T-helper 2 cell treated with Interferon-gamma antibody and Interleukin-4, amounts not matched to agents 100 ng/mL and 5 ng/mL, for 36 hours (primary cell): ENCODE data around the gene SCYL1. TPM values are rescaled to one million over a fixed set of nuclear protein-coding genes. Genes with fewer than 3 reads are reported as not detected.

Experiments used
- intact Hi-C: fragments of 100-400 bp; cut with micrococcal nuclease; formaldehyde crosslinking; loops from one replicate; pipeline ENCODE4 v1.15.1; 2023
- total RNA-seq: library from RNA; stranded (reverse); gene quantifications from 2 replicates; pipeline ENCODE4 v1.2.3, GENCODE V29; 2022

Gene SCYL1
- 63.6 and 64.6 TPM in 2 replicates for total RNA-seq

GRCh38 chr11:65524741-65525545, at the start of gene SCYL1:
Gene SCYL1 (plus strand): TSS chr11:65525083. CDS start chr11:65525154, 71 bp downstream.
- intact Hi-C loops, result loop anchor here (2.0 kb wide), 1 partner anchor 16 kb away; no protein-coding TSS in a partner anchor

DNA sequence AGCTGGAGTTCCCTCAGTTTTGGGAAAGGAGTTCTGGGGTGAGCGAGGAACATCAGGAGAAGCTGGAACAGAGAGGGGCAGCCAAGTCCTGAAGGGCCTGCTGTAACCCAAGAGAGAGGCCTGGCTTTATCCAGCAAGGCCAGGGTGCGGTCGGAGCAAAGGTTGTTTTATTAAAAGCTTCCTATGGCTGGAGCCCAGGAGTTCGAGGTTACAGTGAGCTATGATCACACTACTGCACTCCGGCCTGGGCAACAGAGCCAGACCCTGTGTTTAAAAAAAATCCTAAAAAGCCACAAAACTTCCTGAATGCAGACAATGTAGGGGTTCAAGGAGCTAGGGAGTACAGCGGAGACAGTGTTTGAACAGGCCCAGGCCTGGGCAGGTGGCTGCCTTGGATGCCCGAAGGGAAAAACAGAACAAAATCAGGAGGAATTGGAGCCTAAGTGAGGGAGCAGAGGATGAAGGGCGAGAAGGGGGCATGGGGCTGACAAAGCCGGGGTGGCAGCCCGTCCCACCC, 48.2 kb upstream of the SCYL1 start:
- intact Hi-C loops, result loop anchor here (1.0 to 2.0 kb wide), 3 partner anchors 21 to 60 kb away; no protein-coding TSS in a partner anchor

DNA sequence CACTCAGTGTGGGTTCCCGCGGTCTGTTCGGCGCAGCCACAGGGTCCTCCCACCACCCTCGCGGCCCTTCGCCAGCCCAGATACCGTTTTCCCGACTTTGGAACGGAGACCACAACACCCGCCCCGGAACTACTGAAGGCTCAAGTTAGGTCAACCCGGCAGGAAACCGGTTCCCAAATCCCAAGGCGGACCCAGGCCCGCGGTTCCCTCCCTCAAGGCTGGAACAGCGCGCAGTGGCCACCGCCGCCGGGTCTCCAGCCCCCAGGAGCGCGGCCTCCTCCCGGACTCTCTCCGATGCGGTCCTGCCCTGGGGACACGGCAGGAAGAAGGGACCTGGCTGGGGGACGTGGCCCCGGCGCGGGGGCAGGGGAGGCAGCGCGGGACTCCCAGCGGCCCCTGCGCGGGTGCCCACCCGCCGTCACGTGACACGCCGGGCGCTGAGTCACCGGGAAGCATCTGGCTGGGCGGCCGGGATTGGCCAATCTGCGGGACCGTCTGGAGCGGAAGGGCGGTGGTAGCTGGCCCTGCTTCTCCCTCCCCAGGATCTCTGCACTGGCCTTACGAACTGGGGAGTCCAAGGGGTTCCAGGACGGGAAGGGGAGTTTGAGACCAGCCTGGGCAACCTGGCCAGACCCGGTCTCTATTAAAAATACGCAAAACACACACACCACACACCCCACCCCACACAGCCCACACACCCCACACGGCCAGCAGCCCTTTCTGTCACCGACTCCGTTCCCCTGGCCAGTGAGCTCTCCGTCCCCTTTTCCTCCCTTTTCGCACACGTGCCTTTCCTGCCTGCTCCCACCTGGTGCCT, 47.5 kb upstream of the SCYL1 start:
- intact Hi-C loops, result loop anchor here (1.0 to 2.0 kb wide), 3 partner anchors 20 to 61 kb away; no protein-coding TSS in a partner anchor

DNA sequence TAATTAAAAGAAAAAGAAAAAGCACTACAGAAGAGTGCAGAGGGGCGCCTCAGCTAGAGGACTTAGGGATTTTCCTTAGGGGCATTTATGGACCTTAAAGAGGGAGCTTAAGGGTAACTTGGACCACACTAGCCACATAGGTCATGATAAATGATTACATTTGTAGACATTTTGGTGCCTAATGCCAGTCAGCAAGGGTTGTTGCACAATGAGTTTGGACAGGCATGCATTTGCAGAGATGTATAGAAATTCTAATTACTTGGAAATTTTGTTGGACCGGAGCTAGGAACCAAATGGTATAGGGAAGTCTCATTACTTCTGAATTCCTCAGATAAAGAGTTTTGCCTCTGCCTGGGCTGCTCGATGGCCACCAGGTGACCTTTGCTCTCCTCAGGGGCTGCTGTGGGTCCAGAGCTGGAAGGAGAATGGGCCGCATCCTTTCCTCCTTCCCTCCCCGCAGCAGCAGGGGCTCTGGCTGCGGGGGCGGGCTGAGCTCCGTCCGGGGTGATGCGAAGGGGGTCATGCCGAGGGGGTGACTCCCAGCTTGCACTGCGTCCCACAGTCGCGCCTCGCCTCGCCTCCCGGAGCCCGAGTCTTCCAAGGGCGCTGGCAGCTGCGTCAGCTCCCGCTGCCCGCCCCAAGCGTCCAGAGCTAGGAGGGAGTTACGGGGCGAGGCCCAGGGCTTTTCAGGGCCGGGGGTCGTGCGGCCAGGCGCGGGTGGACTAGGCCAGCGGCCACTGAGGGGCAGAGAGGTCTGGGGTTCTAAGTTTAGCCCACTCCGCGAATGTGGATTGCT, 46.3 kb upstream of the SCYL1 start:
- intact Hi-C loops, result no loop called here

DNA sequence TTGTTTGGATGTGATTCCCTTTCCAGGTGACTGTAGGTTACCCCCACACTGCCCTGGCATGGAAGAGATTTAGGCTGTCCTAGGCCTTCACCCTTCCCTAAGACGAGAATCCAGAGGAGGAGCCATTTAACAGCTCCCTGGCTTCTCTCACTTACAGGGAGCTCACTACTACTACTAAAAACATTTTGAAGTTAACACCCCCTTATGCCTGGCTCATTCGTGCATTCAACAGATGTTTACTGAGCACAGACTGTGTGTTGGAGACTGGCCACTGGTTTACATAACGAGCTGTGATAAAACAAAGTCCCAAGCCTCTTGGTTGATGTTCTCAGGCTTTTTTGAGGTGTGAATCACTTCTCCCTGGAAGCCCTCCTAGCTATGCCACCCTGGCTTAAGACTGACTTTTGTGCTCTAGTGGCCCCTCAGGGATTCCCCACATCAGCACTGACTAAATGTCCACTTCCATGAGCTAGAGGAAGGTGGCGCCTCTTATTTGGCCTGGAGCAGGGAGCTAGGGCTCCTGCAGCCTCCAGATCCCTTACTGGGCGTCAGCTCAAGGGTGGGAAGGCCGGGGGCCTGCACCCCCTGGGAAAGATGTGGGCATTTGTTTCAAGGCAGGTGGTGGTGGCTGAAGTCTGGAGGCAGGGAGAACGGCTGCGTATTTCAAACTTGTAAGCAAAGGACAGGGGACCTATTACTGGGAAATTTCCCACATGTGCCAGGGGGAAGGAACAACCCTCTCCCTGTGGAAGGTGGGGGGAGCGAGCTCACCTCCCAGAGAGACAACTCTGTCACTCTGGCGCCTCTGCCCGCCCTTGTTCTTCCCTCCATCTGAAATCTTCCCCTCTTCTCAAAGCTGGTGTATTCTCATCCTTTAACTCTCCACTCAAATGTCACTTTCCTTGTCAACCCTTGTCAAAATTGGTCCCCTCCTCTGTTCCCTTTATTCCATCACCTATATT, 45.4 kb upstream of the SCYL1 start:
- intact Hi-C loops, result no loop called here

GRCh38 chr11:65482306-65482850, 42.5 kb upstream of the SCYL1 start:
- intact Hi-C loops, result no loop called here

DNA sequence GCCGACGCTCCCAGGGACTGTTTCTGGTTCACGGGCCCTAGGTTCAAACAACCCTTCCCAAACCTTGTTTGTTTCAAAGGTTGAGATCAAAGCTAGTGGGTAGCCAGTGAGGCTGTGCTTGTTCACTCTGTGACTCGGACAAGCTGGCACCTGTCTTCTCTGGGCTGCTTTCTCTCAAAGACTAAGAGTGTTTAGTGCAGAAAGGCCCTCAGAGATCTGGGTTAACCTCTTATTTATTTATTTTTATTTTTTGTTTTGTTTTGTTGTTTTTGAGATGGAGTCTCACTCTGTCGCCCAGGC, 39.0 kb upstream of the SCYL1 start:
- intact Hi-C loops, result no loop called here

GRCh38 chr11:65486570-65487466, 38.1 kb upstream of the SCYL1 start:
- intact Hi-C loops, result no loop called here

DNA sequence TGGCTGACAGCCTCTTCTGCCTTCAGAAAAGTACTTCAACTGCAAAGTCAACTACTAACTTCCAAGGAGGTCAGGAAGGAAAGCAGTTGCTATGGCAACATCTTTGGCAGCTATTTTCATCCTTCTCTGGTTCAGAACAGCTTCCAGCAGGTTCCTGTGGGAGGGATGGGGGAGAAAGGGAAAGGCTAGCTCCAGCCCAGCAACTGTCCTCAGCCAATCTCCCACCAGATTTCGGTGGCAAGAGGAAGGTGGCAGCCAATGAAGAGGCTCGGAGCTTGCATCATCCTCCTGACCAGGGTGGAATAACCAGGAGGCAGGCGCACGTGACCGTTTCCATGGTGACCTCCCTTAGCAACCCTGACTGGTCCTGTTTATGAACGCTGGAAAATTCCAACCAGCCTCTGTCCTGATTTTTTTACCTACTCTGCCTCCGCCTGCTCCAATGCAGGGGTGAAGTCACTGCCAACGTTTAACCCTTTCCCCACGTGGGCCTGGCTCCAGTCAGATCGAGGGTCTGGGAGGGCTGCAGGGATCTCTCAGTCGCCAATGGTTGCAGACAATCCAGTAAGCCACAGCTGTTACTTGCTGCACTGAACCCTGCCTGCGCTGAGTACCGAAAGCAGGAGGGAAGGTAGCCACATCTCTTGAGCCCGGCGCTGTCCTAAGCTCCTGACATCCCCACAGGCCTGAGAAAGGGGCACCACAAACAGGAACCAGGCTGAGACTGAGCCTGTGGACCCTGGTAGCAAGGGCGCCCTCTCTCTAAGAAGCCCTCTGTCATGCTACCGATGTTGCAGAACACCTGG, 37.2 kb upstream of the SCYL1 start:
- intact Hi-C loops, result no loop called here

DNA sequence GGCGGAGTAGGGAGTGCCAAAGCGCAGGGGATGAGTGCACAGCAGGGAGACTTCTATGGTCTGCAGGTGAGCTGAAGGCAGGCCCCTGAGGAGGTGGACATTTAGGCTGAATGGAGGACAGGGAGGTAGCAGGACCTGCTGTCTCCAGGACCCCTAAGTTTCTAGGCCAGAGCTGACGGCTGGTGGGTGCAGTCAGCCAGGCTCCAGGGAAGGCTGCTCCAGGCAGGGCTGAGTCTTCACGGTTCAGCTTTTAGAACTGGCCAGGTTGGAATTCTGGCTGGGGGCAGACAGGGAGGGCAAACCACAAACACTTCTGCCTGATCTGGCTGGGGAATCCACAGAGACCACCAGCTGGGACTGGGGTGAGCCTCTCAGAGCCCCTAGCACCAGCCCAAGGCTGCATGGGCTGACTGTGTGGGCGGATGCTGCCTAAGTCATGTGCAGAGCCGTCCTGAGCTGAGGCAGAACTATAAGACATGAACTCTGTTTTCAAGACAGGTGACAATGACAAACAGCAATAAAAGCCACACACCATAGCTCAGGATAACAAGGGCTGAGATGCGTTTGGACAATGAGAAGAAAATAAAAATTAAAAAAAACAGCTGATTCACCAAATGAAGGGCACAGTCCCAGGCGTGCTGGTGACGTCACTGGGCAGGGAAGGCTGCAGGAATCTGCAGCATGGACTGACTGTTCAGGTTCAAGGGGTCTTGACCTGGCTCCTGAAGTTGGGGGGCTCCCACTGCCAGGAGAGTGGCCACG, 36.4 kb upstream of the SCYL1 start:
- intact Hi-C loops, result no loop called here

DNA sequence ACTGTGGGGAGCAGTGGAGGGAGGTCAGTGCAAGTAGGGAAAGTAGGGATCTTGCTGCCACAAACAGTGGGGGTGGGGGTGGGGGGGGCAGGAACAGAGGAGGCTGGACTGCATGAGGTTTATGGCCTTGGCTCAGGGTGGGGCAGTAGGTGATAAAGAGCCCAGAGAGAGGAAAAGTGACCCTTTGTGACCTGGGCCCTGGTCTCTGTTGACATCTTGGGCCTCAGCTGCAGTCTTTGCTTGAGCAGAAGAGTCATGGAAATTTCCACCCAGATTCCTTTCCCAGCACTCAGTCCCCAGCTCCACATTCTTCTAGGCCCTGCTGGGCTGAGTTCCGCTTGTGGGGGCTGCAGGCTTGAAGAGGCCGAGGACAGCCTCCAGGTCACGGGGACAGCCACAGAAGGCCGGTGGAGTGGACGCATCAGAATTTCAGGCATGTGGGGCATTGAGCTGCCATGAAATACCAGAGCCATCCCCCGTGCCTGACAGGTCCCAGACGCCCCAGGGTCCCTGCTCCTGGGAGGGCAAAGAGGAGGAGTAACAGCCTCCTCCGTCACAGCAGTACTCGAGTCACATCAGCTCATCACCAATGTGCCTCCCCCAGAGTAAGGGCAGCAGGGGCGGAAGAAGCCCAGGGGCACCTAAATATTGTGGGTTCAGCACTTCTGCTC, 35.7 kb upstream of the SCYL1 start:
- intact Hi-C loops, result no loop called here

DNA sequence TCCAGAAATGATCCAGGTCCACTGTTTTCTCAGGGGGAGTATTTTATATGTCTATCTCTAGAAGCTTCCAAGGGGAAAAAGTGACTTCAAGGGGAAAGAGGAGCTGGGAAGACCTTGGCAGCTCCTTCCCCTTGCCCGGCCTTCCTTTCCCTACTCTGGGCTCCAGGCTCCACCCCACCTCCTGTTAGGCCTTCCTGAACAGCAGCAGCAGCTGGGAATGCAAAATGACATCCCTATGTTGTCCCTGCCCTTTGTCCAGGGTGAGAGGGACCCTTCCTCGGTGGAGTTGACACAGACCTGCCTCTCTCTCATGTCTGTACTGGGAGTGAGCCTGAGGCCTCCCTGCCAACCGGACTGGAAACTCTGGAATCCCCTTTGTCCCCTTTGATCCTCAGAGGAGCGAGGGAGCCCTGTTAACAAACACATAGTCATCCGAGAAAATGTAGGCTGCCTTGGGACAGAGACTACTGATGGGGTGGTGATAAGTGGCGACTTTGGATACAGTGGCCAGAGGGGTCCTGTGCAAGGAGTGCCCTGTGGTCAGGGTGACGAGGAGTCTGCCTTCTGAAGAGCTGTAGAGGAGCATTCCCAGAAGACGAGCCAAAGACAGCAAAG, 35.1 kb upstream of the SCYL1 start:
- intact Hi-C loops, result no loop called here

DNA sequence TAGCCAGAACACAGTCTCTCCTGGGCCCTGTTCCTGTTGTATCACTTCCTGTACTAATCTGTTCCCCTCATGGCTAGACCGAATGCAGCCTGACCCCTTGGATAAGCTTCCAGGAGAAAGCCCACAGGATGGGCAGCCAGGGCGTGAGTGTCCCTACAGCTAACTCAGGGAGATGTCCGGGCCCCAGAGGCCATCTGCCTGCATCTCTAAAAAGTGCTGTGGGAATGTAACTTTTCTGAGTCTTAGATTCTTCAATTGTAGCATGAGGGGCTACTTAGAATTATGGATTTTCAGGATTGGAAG, 33.8 kb upstream of the SCYL1 start:
- intact Hi-C loops, result no loop called here

- intact Hi-C loops, result no loop called here
Observed at GRCh38 chr11:65491614-65492386, 33.1 kb upstream of the SCYL1 start.

GRCh38 chr11:65492387-65492636, 32.6 kb upstream of the SCYL1 start:
- intact Hi-C loops, result no loop called here
